SK-N-MC (cell line): ENCODE results near the gene TEX51.

Source experiments
- EZH2 ChIP-seq: fragments of 200-600 bp; sonication (generic); IDR thresholded peaks from one replicate; pipeline ENCODE4 v1.6.1; 2017; ENCODE audit warnings: antibody characterized with exemption
- POLR2AphosphoS5 ChIP-seq: IDR thresholded peaks from 2 replicates; pipeline ENCODE4 v1.6.1; 2012; ENCODE audit warnings: mild to moderate bottlenecking, low read depth, low read length, borderline replicate concordance

DNA sequence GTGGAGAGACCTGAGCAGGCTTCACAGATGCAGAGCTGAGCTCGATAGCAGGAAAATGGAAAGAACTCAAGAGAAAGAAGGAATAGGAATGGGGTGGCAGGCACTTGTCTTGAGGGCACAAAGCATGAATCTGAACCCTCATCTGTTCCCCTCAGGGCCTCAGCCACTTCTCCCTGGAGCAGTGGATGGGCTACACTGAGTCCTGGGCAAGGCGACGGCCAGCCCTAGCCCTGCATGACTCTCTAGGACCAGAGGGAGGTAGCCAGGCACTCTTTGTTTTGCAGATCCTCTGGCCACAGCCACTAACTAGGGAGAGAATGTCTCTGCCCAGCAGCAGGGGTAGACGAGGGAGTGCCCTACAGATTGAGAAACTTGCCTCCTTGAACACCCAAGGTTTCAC, 3.4 kb upstream of the TEX51 start:
- TF ChIP-seq EZH2 = no peak
- TF ChIP-seq POLR2AphosphoS5 = no peak
